Hepatocyte (in vitro differentiated cells): ENCODE results near the gene SPSB2. TPM values are rescaled to one million over a fixed set of nuclear protein-coding genes. Genes with fewer than 3 reads are reported as not detected.
A peak's percentile ranks its signal among the peaks of the same experiment; 100 is the strongest.

Source experiments
- DNase-seq: peaks from one replicate; pipeline ENCODE4 v3.0.0-alpha.2; 2016; ENCODE audit warnings: low spot score
- H2AFZ ChIP-seq: fragments of 200-600 bp; sonication (generic); 2 replicates; pipeline ENCODE4 v1.6.0; 2016; ENCODE audit warnings: antibody characterized with exemption, mild to moderate bottlenecking
- H3K27ac ChIP-seq: fragments of 200-600 bp; sonication (generic); 2 replicates; pipeline ENCODE4 v1.5.1; 2016; ENCODE audit warnings: mild to moderate bottlenecking
- H3K27me3 ChIP-seq: fragments of 200-600 bp; sonication (generic); 2 replicates; pipeline ENCODE4 v1.6.1; 2016
- H3K36me3 ChIP-seq: fragments of 200-600 bp; sonication (generic); replicated peaks from 2 replicates; pipeline ENCODE4 v1.5.1; 2016; ENCODE audit warnings: low read depth; ENCODE audit not compliant: insufficient read depth
- H3K4me1 ChIP-seq: fragments of 200-600 bp; sonication (generic); 2 replicates; pipeline ENCODE4 v1.5.1; 2016; ENCODE audit warnings: mild to moderate bottlenecking, moderate library complexity; ENCODE audit not compliant: insufficient read depth
- H3K4me2 ChIP-seq: fragments of 200-600 bp; sonication (generic); 2 replicates; pipeline ENCODE4 v1.6.0; 2016
- H3K4me3 ChIP-seq: fragments of 200-600 bp; sonication (generic); 2 replicates; pipeline ENCODE4 v1.5.1; 2016; ENCODE audit warnings: mild to moderate bottlenecking
- H3K79me2 ChIP-seq: fragments of 200-600 bp; sonication (generic); 2 replicates; pipeline ENCODE4 v1.6.0; 2017; ENCODE audit warnings: mild to moderate bottlenecking
- H3K9me2 ChIP-seq: fragments of 200-600 bp; sonication (generic); replicated peaks from 2 replicates; pipeline ENCODE4 v1.6.0; 2017; ENCODE audit warnings: mild to moderate bottlenecking; ENCODE audit not compliant: insufficient read depth
- H3K9me3 ChIP-seq: fragments of 200-600 bp; sonication (generic); 2 replicates; pipeline ENCODE4 v1.5.1; 2016; ENCODE audit warnings: low read depth, mild to moderate bottlenecking
- H4K20me1 ChIP-seq: fragments of 200-600 bp; sonication (generic); 2 replicates; pipeline ENCODE4 v1.6.0; 2016; ENCODE audit warnings: mild to moderate bottlenecking; ENCODE audit not compliant: insufficient read depth, poor library complexity, severe bottlenecking
- EZH2 ChIP-seq: fragments of 200-600 bp; sonication (generic); IDR thresholded peaks from 2 replicates; pipeline ENCODE4 v1.6.1; 2016; ENCODE audit warnings: antibody characterized with exemption, mild to moderate bottlenecking, borderline replicate concordance
- EZH2phosphoT487 ChIP-seq: fragments of 200-600 bp; sonication (generic); IDR thresholded peaks from one replicate; pipeline ENCODE4 v1.6.1; 2018; ENCODE audit warnings: antibody characterized with exemption, mild to moderate bottlenecking, low read depth, moderate library complexity; ENCODE audit not compliant: unreplicated experiment, severe bottlenecking
- WGBS: methylation state at CpG from one replicate; pipeline ENCODE4 v1.1.6; 2016; ENCODE audit warnings: low lambda C conversion rate; ENCODE audit errors: missing lambda C conversion rate; 5-methylcytosine and 5-hydroxymethylcytosine counted together
- polyA plus RNA-seq: library from polyadenylated mRNA; unstranded; fragments of >200 nt; fragmentation: Nextera tagmentation; extraction: Ambion mirVana; gene quantifications from 2 replicates; pipeline ENCODE4 v1.2.1, GENCODE V29; 2016
- total RNA-seq: library from RNA; depleted of rRNA; stranded (reverse); fragments of >200 nt; gene quantifications from 2 replicates; pipeline ENCODE4 v1.2.3, GENCODE V29; 2014
- TF ChIP-seq, protein P1 (sequence below): fragments of 200-600 bp; sonication (generic); IDR thresholded peaks from 2 replicates; pipeline ENCODE4 v1.5.1; 2016; ENCODE audit warnings: antibody characterized with exemption, mild to moderate bottlenecking; ENCODE audit not compliant: poor library complexity

Gene SPSB2
- total and polyA plus RNA-seq, 2 experiments from 2014 or later, result 11.0 to 14.1 TPM

DNA sequence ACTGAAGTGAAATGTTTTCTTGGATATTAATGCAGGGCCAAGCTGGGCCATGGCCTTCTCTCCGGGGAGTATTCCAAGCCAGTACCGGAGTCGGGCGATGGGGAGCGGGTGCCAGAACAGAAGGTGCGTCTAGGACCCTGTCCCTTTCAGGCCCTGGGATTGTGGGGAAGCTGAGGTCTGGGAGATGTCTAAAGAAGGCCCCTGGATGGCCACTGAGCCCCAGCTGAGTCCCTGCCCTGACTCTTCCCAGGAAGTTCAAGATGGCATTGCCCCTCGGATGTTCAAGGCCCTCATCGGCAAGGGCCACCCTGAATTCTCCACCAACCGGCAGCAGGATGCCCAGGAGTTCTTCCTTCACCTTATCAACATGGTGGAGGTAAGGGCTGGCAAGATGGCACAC is 13.0 kb downstream of the SPSB2 start:
- Histone ChIP-seq H3K4me3 (no peak overlapping the region), H3K9me2 (no peaks in the 10 kb centered on the region), H3K27ac (no peak overlapping the region), H2AFZ (no peak overlapping the region), H3K4me2 (no peak overlapping the region), H3K27me3 (no peaks in the 10 kb centered on the region), H3K9me3 (no peaks in the 10 kb centered on the region), H3K4me1 (no peaks in the 10 kb centered on the region), H4K20me1 (no peaks in the 10 kb centered on the region), H3K36me3 (no peaks in the 10 kb centered on the region), H3K79me2 (peaks cover 8% of the 10 kb centered on the region)
- TF ChIP-seq EZH2phosphoT487 (no peak), EZH2 (no peak)
- TF ChIP-seq, protein P1, sequence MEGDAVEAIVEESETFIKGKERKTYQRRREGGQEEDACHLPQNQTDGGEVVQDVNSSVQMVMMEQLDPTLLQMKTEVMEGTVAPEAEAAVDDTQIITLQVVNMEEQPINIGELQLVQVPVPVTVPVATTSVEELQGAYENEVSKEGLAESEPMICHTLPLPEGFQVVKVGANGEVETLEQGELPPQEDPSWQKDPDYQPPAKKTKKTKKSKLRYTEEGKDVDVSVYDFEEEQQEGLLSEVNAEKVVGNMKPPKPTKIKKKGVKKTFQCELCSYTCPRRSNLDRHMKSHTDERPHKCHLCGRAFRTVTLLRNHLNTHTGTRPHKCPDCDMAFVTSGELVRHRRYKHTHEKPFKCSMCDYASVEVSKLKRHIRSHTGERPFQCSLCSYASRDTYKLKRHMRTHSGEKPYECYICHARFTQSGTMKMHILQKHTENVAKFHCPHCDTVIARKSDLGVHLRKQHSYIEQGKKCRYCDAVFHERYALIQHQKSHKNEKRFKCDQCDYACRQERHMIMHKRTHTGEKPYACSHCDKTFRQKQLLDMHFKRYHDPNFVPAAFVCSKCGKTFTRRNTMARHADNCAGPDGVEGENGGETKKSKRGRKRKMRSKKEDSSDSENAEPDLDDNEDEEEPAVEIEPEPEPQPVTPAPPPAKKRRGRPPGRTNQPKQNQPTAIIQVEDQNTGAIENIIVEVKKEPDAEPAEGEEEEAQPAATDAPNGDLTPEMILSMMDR, result no peak
- DNase-seq, result no peak
- 99% methylated on average over 9 of the region's 9 CpGs for WGBS

DNA sequence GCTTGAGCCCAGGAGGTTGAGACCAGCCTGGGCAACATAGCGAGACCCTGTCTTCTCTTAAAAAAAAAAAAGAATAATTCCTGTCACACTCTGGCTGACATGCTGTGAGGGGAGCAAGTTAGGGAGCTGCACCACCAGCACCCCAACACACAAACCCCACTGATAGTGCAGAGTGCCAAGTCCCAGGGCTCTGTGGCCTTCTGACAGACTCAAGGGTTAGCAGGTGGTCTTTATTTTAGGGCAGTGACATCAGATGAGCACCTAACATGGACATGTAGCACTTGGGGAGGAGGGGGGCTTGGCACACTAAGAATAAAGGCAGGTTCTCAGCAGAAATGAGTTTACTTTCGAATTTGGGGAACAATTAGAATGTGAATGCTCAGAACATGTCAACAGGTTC is 14.3 kb downstream of the SPSB2 start:
- Histone ChIP-seq H3K79me2 (peaks cover 21% of the 10 kb centered on the region), H3K4me3 (no peak overlapping the region), H3K36me3 (no peaks in the 10 kb centered on the region), H3K4me2 (no peak overlapping the region), H2AFZ (no peak overlapping the region), H3K9me2 (no peaks in the 10 kb centered on the region), H3K9me3 (no peaks in the 10 kb centered on the region), H3K4me1 (peaks cover 1% of the 10 kb centered on the region), H3K27me3 (no peaks in the 10 kb centered on the region), H4K20me1 (no peaks in the 10 kb centered on the region), H3K27ac (no peak overlapping the region)
- no peak for DNase-seq
- TF ChIP-seq, protein P1, result no peak
- TF ChIP-seq EZH2phosphoT487 (no peak), EZH2 (no peak)
- 92% methylated on average over 2 of the region's 2 CpGs for WGBS

DNA sequence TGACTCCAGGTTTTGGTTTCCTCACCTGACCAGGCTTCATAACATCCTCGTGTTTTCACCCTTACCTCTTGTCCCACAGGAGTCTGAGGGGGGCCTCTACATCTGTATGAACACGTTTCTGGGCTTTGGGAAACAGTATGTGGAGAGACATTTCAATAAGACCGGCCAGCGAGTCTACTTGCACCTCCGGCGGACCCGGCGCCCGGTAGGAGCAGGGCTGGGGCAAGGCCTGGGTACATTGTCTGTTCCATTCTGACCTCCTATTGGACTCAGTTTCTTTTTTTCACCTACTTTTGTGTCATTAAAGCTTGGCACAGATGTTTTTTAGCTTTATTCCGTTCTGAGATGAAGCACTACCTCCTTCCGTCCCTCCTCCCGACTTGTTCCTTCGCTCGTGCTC is 17.8 kb downstream of the SPSB2 start:
- Histone ChIP-seq H3K27ac (no peak overlapping the region), H3K4me2 (no peak overlapping the region), H3K79me2 (peaks cover 27% of the 10 kb centered on the region), H3K27me3 (no peaks in the 10 kb centered on the region), H3K4me3 (no peak overlapping the region), H4K20me1 (no peaks in the 10 kb centered on the region), H2AFZ (no peak overlapping the region), H3K9me3 (no peaks in the 10 kb centered on the region), H3K9me2 (no peaks in the 10 kb centered on the region), H3K4me1 (peaks cover 11% of the 10 kb centered on the region), H3K36me3 (no peaks in the 10 kb centered on the region)
- TF ChIP-seq EZH2 (no peak), EZH2phosphoT487 (no peak)
- TF ChIP-seq, protein P1, result no peak
- no peak for DNase-seq
- 94% methylated on average over 14 of the region's 14 CpGs for WGBS

DNA sequence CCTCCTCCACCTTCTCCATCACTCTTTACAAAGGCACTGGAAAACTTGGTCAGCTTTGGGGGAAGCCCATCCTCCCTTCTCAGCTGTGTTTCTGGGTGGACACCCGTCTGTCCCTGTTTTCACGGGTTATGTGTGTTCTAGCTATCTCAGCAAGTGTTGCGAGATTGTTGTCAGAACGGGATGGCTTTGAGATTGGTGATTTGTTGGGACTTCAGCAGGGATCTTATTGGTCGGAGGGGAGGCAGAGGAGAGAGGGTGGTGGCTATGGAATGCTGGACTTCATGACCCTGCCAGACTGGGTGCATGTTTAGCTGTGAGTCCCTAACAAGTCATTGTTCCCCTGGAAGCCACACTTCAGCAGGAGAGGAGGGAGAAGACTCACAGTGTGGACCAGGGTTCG is 19.1 kb downstream of the SPSB2 start:
- H3K4me3 ChIP-seq, result no peak overlapping the region
- DNase-seq, result no peak
- H3K27ac ChIP-seq, result peak overlapping the region; percentile 91
- no peak for TF ChIP-seq EZH2phosphoT487
- TF ChIP-seq EZH2, result no peak
- TF ChIP-seq, protein P1, result no peak
- H3K36me3 ChIP-seq, result no peaks in the 10 kb centered on the region
- no peak overlapping the region for H2AFZ ChIP-seq
- peak overlapping the region; percentile 81 for H3K4me2 ChIP-seq
- peaks cover 27% of the 10 kb centered on the region for H3K79me2 ChIP-seq
- peaks cover 13% of the 10 kb centered on the region for H3K4me1 ChIP-seq
- H4K20me1 ChIP-seq, result no peaks in the 10 kb centered on the region
- no peaks in the 10 kb centered on the region for H3K9me2 ChIP-seq
- WGBS, result 73% methylated on average over 6 of the region's 6 CpGs
- H3K27me3 ChIP-seq, result no peaks in the 10 kb centered on the region
- no peaks in the 10 kb centered on the region for H3K9me3 ChIP-seq
